PFSK-1 (cell line): Measurements from ENCODE around the gene TSPO2.

ENCODE experiments used
- FOXP2 ChIP-seq: optimal IDR thresholded peaks from 2 replicates; pipeline ENCODE3; 2011; ENCODE audit warnings: borderline replicate concordance, control low read depth, inconsistent platforms; ENCODE audit not compliant: insufficient read depth; ENCODE audit errors: extremely low read length, extremely low read depth
- POLR2AphosphoS5 ChIP-seq: IDR thresholded peaks from 2 replicates; pipeline ENCODE4 v1.6.1; 2012; ENCODE audit warnings: low read depth, mild to moderate bottlenecking, control low read depth, low read length, moderate library complexity
- REST ChIP-seq, 2 experiments: IDR thresholded peaks; 2 replicates each; pipeline versions ENCODE4 v1.6.1 to v1.8.0; 2011 to 2012; ENCODE audit warnings: low read depth in 2 of 2, low read length in 2 of 2, control low read depth in 1 of 2, inconsistent platforms in 1 of 2, mild to moderate bottlenecking in 1 of 2, moderate library complexity in 1 of 2; ENCODE audit not compliant: insufficient read depth in 1 of 2
- SIN3A ChIP-seq: IDR thresholded peaks from 2 replicates; pipeline ENCODE4 v1.6.1; 2012; ENCODE audit warnings: mild to moderate bottlenecking, low read length, moderate library complexity, borderline replicate concordance; ENCODE audit not compliant: insufficient read depth
- TAF1 ChIP-seq: IDR thresholded peaks from 2 replicates; pipeline ENCODE4 v1.6.1; 2012; ENCODE audit warnings: low read length, control low read depth, borderline replicate concordance; ENCODE audit not compliant: insufficient read depth

Gene TSPO2

DNA sequence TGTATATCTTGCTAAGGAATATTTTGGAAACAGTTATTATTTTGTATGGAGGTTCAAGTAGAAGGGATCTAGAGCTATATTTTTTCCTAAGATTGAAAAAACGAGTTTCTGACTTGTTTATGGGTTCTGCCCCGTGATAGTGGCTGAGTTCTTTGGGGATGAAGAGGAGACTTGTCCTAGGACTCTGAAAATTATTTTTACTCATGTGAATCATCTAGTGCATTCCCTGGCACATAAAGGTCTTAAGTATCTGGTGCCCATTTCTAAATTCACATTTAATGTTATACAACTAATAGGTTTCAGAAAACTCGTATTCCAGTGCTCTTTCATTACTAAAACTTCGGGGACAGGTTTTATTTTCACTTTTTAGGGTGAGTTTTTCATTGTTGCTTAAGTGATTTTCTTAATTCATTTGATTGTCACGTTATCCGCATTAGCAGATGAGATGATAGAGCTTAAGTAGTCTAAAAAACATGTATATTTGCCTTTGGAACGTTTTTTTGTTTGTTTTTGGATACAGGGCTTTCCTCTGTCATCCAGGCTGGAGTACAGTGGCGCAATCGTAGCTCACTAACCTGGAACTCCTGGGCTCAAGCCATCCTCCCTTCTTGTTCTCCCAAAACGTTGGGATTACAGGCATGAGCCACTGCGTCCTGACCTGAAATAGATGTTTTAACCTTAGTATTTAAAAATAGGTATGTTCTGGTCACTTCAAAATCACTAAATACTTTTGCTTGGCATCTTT, 32.6 kb downstream of the TSPO2 start:
- TF ChIP-seq TAF1, result no peak
- TF ChIP-seq POLR2AphosphoS5, result no peak
- no peak for TF ChIP-seq REST (IDR thresholded peaks at IDR 0.05; ENCODE audit: insufficient read depth in 1 of 2, low read depth in 2 of 2, low read length in 2 of 2)
- TF ChIP-seq FOXP2, result no peak
- no peak for TF ChIP-seq SIN3A

GRCh38 chr6:41075651-41076626, 33.7 kb downstream of the TSPO2 start:
- TF ChIP-seq FOXP2 (no peak), POLR2AphosphoS5 (no peak), TAF1 (no peak)

DNA sequence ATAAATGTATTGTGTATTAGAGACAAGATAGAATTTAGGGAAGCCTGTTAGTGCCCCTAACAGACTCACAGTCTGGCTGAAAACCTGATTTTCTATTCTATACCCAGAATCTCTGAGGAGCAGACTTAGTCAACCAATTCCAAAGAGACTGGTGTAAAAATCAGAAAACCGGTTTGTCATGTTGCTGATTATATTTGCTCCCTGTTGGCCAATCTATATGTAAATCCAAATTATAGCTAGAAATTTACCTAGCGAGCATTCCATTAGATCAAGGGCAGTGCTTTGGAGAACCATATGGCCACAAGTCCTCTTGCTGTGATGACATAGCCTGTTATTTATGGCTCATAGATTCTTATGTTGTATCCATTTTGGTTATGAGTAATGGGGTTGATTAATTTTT, 35.3 kb downstream of the TSPO2 start:
- TF ChIP-seq REST (IDR thresholded peaks at IDR 0.05; ENCODE audit: insufficient read depth in 1 of 2, low read depth in 2 of 2, low read length in 2 of 2), result no peak
- no peak for TF ChIP-seq SIN3A
- no peak for TF ChIP-seq FOXP2
- TF ChIP-seq POLR2AphosphoS5, result no peak
- TF ChIP-seq TAF1, result no peak

- no peak for TF ChIP-seq SIN3A
Observed at GRCh38 chr6:41078101-41078500, 35.8 kb downstream of the TSPO2 start.

DNA sequence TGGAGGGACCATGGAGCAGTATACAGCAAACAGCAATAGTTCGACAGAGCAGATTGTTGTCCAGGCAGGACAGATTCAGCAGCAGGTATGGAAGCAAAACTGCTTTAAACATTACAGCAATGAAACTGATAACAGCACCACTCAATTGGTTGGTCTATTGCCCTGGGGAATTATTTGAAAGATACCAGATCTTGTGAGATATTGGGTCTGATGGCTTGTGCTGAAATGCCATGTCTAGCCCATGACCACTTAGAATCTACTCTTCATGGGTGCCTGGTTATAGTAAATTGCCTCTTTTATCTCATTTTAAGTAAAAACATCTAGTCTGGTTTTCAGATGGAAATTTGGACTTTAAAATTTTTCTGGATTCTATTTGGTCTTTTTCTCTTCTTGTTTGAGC, 36.8 kb downstream of the TSPO2 start:
- TF ChIP-seq SIN3A, result no peak
- no peak for TF ChIP-seq REST (IDR thresholded peaks at IDR 0.05; ENCODE audit: insufficient read depth in 1 of 2, low read depth in 2 of 2, low read length in 2 of 2)
- TF ChIP-seq TAF1, result no peak
- TF ChIP-seq POLR2AphosphoS5, result no peak
- TF ChIP-seq FOXP2, result no peak

GRCh38 chr6:41080621-41081020, 38.4 kb downstream of the TSPO2 start:
- TF ChIP-seq TAF1, result no peak
- no peak for TF ChIP-seq FOXP2
- no peak for TF ChIP-seq REST (IDR thresholded peaks at IDR 0.05; ENCODE audit: insufficient read depth in 1 of 2, low read depth in 2 of 2, low read length in 2 of 2)
- TF ChIP-seq SIN3A, result no peak
- no peak for TF ChIP-seq POLR2AphosphoS5
